Adrenal gland (tissue), 12 donors: ENCODE data around the gene OTULIN. TPM values are rescaled to one million over a fixed set of nuclear protein-coding genes. Genes with fewer than 3 reads are reported as not detected.
A peak's percentile ranks its signal among the peaks of the same experiment; 100 is the strongest.

Experiments
- DNase-seq, 7 donors: peaks; one replicate each; pipeline ENCODE4 v3.0.0-alpha.2; 2019 to 2020
- H3K27ac ChIP-seq, 5 donors: fragments of 200-600 bp; sonication (generic) in 4 of 5; 1 replicate in 3 of 5; 2 replicates in 2 of 5; pipeline versions ENCODE4 v1.5.1 to v1.8.0; 2016 to 2020; ENCODE audit warnings: mild to moderate bottlenecking in 1 of 5
- H3K27me3 ChIP-seq: fragments of 200-600 bp; 2 replicates; pipeline ENCODE4 v1.8.0; 2021
- H3K36me3 ChIP-seq, 2 donors: fragments of 200-600 bp; replicated peaks in 1 of 2; 1 replicate in 1 of 2; 2 replicates in 1 of 2; pipeline versions ENCODE4 v1.5.1 to v1.8.0; 2018 to 2022
- H3K4me1 ChIP-seq, 2 donors: fragments of 200-600 bp; replicated peaks in 1 of 2; 1 replicate in 1 of 2; 2 replicates in 1 of 2; pipeline versions ENCODE4 v1.5.1 to v1.8.0; 2018 to 2021
- H3K4me3 ChIP-seq, 4 donors: fragments of 200-600 bp; sonication (generic) in 3 of 4; one replicate each; pipeline ENCODE4 v1.5.1; 2016 to 2018
- H3K9me3 ChIP-seq, 3 donors: fragments of 200-600 bp; sonication (generic) in 1 of 3; replicated peaks in 1 of 3; 1 replicate in 2 of 3; 2 replicates in 1 of 3; pipeline versions ENCODE4 v1.5.1 to v1.8.0; 2016 to 2021
- POLR2A ChIP-seq, 2 donors: fragments of 450-650 bp; IDR thresholded peaks; one replicate each; pipeline ENCODE4 v1.6.1; 2017; ENCODE audit warnings: antibody characterized with exemption in 2 of 2, mild to moderate bottlenecking in 2 of 2, moderate library complexity in 1 of 2
- WGBS, 4 donors: extraction: QIAGEN DNeasy Blood & Tissue Kit in 2 of 4; methylation state at CpG; one replicate each; pipeline versions ENCODE4 v1.1.5 to v1.1.7; 2013 to 2017; 5-methylcytosine and 5-hydroxymethylcytosine counted together
- intact Hi-C, 2 donors: fragments of 100-400 bp; cut with DNase I; formaldehyde crosslinking; loops; one replicate each; pipeline versions ENCODE4 v1.14.1 to v1.15.0; 2022 to 2023
- polyA plus RNA-seq, 3 donors: library from polyadenylated mRNA; stranded (reverse); fragments of 200-250 nt in 2 of 3; fragments of 350-450 nt in 1 of 3; fragmentation: Illumina TruSeq in 1 of 3; extraction: RNeasy Lipid Tissue Mini Kit (QIAGEN cat#74804) in 1 of 3; gene quantifications; one replicate each; pipeline ENCODE4 v1.2.3, GENCODE V29; 2013 to 2014
- total RNA-seq, 9 donors: library from RNA; depleted of rRNA in 4 of 9; stranded (reverse); fragments of >200 nt in 4 of 9; fragments of 120-200 nt in 1 of 9; fragmentation: NEBNext Ultra II Directional in 1 of 9; extraction: Animal tissue kit (Norgen Biotek cat#: 25700) in 1 of 9; gene quantifications; one replicate each; pipeline versions ENCODE4 v1.1.0 to v1.2.4, GENCODE V29; 2013 to 2023
- TF ChIP-seq, protein P1 (sequence below), 6 experiments: fragments of 450-650 bp in 4 of 6; fragments of 200-600 bp in 2 of 6; sonication (generic) in 1 of 6; IDR thresholded peaks; 1 replicate in 5 of 6; 2 replicates in 1 of 6; pipeline versions ENCODE4 v1.5.1 to v1.8.0; 2016 to 2021; ENCODE audit warnings: antibody characterized with exemption in 6 of 6, mild to moderate bottlenecking in 2 of 6, moderate library complexity in 1 of 6
- donor health status: healthy with polysubstance abuse.
- donor health status: Bipolar disorder and iron deficiency.
- donor health status: DM: yes; HTN: yes; CAD: no.
- donor health status: DM: no; HTN: no; CAD: no.
- donor health status: DM: no; HTN: no; CAD: no.
- donor health status: DM: yes; HTN: yes; CAD: no.

The OTULIN gene
- total and polyA plus RNA-seq, 12 donors, result 2.8 to 40.8 (median 20.4) TPM

DNA sequence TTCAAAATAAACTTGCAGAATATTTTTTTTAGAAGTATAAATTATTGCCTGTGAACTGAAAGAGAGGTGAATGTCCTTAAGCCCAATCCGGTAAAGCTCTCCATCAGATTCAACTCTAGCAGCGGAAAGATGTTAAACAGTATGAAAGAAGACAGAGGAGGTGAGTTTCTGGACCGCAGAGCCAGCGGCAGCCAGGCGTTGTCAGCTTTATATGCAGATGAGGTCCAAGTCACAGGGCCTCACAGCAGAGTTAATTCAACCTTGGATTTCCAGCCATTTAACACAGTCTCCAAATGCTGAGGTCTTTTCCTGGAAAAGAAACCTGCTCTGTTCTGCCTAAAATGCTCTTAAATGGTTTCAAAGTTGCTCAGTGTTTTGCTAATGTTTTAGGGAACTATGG lies 75.5 kb downstream of the OTULIN start:
- no peak for TF ChIP-seq POLR2A (IDR thresholded peaks at IDR 0.05)
- TF ChIP-seq, protein P1, sequence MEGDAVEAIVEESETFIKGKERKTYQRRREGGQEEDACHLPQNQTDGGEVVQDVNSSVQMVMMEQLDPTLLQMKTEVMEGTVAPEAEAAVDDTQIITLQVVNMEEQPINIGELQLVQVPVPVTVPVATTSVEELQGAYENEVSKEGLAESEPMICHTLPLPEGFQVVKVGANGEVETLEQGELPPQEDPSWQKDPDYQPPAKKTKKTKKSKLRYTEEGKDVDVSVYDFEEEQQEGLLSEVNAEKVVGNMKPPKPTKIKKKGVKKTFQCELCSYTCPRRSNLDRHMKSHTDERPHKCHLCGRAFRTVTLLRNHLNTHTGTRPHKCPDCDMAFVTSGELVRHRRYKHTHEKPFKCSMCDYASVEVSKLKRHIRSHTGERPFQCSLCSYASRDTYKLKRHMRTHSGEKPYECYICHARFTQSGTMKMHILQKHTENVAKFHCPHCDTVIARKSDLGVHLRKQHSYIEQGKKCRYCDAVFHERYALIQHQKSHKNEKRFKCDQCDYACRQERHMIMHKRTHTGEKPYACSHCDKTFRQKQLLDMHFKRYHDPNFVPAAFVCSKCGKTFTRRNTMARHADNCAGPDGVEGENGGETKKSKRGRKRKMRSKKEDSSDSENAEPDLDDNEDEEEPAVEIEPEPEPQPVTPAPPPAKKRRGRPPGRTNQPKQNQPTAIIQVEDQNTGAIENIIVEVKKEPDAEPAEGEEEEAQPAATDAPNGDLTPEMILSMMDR (IDR thresholded peaks at IDR 0.05), result no peak
- peak overlapping the region in 1 of 5 donors; percentile 29 for H3K27ac ChIP-seq
- H3K4me3 ChIP-seq, result no peak overlapping the region
- intact Hi-C loops, result no loop called here
- DNase-seq, result no peak
- no peaks in the 10 kb centered on the region for H3K27me3 ChIP-seq
- H3K4me1 ChIP-seq, result peaks cover 0 to 5% of the 10 kb centered on the region in 2 donors
- WGBS, 4 donors, result 81 to 86% (median 83%) methylated on average over 5 of the region's 5 CpGs
- H3K36me3 ChIP-seq, result peaks cover 0 to 9% of the 10 kb centered on the region in 2 donors
- H3K9me3 ChIP-seq, result no peaks in the 10 kb centered on the region

DNA sequence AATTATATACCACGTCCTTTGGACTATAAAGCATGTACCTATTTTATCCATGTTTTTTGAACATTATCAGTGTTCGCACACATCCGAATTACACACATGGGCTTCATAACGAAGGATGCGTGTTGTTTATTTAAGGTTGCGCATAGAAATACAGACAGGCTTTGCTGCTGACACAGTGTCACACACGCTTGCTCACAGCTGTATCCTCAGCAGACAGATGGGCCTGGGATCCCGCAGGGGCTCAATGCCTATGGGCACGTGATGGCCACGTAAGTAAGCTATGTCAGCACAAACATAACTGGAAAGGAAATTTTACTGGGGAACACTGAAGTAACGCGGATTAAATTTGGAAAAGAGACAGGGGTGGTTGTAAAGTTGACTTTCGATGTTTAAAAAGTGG lies 76.6 kb downstream of the OTULIN start:
- Histone ChIP-seq H3K27ac (no peak overlapping the region), H3K9me3 (no peaks in the 10 kb centered on the region), H3K4me3 (no peak overlapping the region), H3K4me1 (peaks cover 0 to 5% of the 10 kb centered on the region in 2 donors), H3K27me3 (no peaks in the 10 kb centered on the region), H3K36me3 (peaks cover 0 to 19% of the 10 kb centered on the region in 2 donors)
- no peak for DNase-seq
- 94 to 97% (median 96%) methylated on average over 13 of the region's 13 CpGs for WGBS, 4 donors
- TF ChIP-seq, protein P1 (IDR thresholded peaks at IDR 0.05), result no peak
- TF ChIP-seq POLR2A (IDR thresholded peaks at IDR 0.05), result no peak
- intact Hi-C loops, result no loop called here

DNA sequence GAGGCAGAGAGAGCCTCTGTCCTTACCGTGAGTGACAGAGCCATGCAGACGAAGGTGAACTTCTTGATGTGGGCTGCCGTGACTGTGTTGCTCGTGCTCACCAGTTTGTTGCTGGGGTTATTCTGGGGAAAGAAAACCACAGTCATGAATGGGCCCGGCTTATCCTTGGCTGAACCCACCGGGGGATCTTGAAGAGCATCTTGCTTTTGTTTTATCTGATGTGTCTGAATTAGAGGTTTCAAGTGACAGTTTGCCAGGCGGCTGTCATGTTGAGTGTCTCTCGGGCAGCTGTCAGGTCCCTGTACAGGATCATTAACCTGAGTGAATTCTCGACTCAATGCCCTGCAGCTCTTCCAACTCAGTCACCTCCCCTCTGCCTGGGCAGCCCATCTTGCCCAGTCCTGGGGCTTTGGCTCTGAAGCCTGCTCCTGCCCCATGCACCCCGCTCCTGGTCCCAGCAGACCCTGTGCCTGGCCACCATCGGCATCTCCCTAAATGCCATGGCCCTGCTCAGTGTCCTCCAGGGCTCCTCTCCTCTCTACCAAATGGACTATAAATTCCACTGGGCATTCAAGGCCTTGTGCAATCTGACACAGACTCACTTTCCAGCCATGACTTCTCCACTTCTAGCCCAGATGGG lies 77.4 kb downstream of the OTULIN start:
- H3K9me3 ChIP-seq, result no peaks in the 10 kb centered on the region
- H3K27me3 ChIP-seq, result no peaks in the 10 kb centered on the region
- TF ChIP-seq, protein P1 (IDR thresholded peaks at IDR 0.05), result no peak
- TF ChIP-seq POLR2A (IDR thresholded peaks at IDR 0.05), result no peak
- peaks cover 0 to 5% of the 10 kb centered on the region in 2 donors for H3K4me1 ChIP-seq
- H3K4me3 ChIP-seq, result no peak overlapping the region
- peaks cover 0 to 26% of the 10 kb centered on the region in 2 donors for H3K36me3 ChIP-seq
- DNase-seq, result no peak
- H3K27ac ChIP-seq, result no peak overlapping the region
- intact Hi-C loops, result no loop called here
- WGBS, 4 donors, result 91 to 95% (median 92%) methylated on average over 11 of the region's 11 CpGs

DNA sequence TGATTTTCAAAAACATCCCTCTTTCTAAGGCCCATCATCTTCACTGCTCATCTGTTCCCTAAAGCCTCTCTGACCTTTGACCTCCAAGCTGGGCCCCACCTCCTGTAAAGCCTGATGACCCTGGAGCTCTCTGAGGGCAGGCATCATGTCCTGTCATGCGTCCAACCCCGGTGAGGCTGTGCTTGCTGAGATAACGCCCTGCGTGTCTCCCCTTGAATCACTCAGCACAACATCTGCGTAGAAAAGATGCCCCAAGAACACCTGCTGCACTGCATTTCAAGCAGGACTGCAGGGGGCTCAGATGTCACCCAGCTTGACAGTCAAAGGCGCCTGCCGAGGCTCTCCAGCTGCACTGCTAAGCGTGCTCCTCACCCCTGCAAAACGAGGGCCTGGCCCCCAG lies 78.0 kb downstream of the OTULIN start:
- 88 to 92% (median 89%) methylated on average over 4 to 9 of the region's 9 CpGs for whole genome bisulfite sequencing, 4 donors
- DNase-seq, result no peak
- peaks cover 0 to 29% of the 10 kb centered on the region in 2 donors for H3K36me3 ChIP-seq

More for the DNA sequence above, 78.0 kb downstream of the OTULIN start:
- no peak for TF ChIP-seq POLR2A (IDR thresholded peaks at IDR 0.05)
- TF ChIP-seq, protein P1 (IDR thresholded peaks at IDR 0.05), result no peak
- Histone ChIP-seq H3K27me3 (no peaks in the 10 kb centered on the region), H3K27ac (no peak overlapping the region), H3K4me3 (no peak overlapping the region), H3K9me3 (no peaks in the 10 kb centered on the region), H3K4me1 (peaks cover 0 to 5% of the 10 kb centered on the region in 2 donors)
- intact Hi-C loops, result no loop called here
